Measurements from ENCODE around the gene TCTN3.

- TF ChIP-seq CTCF (IDR thresholded peaks at IDR 0.05) (no peak), POLR2A (IDR thresholded peaks at IDR 0.05) (no peak)
These were observed 45.6 kb downstream of the TCTN3 start for GRCh38 chr10:95648138-95648537.

All from Peyer's patch (tissue), 4 donors.